KMS-11 (cell line): Measurements from ENCODE around the gene FADS2.

ENCODE experiments used
- H2AFZ ChIP-seq: fragments of 200-600 bp; sonication (generic); 2 replicates; pipeline ENCODE4 v1.6.1; 2016; ENCODE audit warnings: antibody characterized with exemption, mixed run types, low read depth
- H3K27ac ChIP-seq: fragments of 200-600 bp; sonication (generic); 2 replicates; pipeline ENCODE4 v1.6.1; 2016; ENCODE audit warnings: mild to moderate bottlenecking, mixed run types
- H3K27me3 ChIP-seq: fragments of 200-600 bp; sonication (generic); 2 replicates; pipeline ENCODE4 v1.6.1; 2017; ENCODE audit warnings: mild to moderate bottlenecking, low read depth, mixed run types, moderate library complexity; ENCODE audit not compliant: insufficient read depth
- H3K36me3 ChIP-seq: fragments of 200-600 bp; sonication (generic); 2 replicates; pipeline ENCODE4 v1.6.1; 2017; ENCODE audit warnings: mild to moderate bottlenecking, mixed run types; ENCODE audit not compliant: insufficient read depth
- H3K4me1 ChIP-seq: fragments of 200-600 bp; sonication (generic); 2 replicates; pipeline ENCODE4 v1.6.1; 2016; ENCODE audit warnings: mild to moderate bottlenecking, low read depth, mixed run types; ENCODE audit not compliant: poor library complexity, severe bottlenecking
- H3K4me2 ChIP-seq: fragments of 200-600 bp; sonication (generic); 2 replicates; pipeline ENCODE4 v1.7.0; 2016; ENCODE audit warnings: mild to moderate bottlenecking, mixed run types
- H3K4me3 ChIP-seq: fragments of 200-600 bp; sonication (generic); IDR thresholded peaks from 2 replicates; pipeline ENCODE4 v1.6.1; 2017; ENCODE audit warnings: low read depth, low read length, mixed read lengths; ENCODE audit not compliant: insufficient read depth
- H3K79me2 ChIP-seq: fragments of 200-600 bp; sonication (generic); 2 replicates; pipeline ENCODE4 v1.6.1; 2016; ENCODE audit warnings: low read depth, mixed run types; ENCODE audit not compliant: insufficient read depth
- H3K9ac ChIP-seq: fragments of 200-600 bp; sonication (generic); 2 replicates; pipeline ENCODE4 v1.6.1; 2016; ENCODE audit warnings: mild to moderate bottlenecking, mixed run types
- H4K20me1 ChIP-seq: fragments of 200-600 bp; sonication (generic); 2 replicates; pipeline ENCODE4 v1.6.1; 2016; ENCODE audit warnings: mild to moderate bottlenecking, mixed run types; ENCODE audit not compliant: insufficient read depth
- CTCF ChIP-seq: fragments of 200-600 bp; sonication (generic); conservative IDR thresholded peaks from 2 replicates; pipeline ENCODE4 v1.6.1; 2017; ENCODE audit warnings: low read depth, mild to moderate bottlenecking, antibody characterized with exemption, low read length, moderate library complexity, mixed read lengths

The FADS2 gene

GRCh38 chr11:61780581-61781162 is 47.4 kb upstream of the FADS2 start:
- TF ChIP-seq CTCF, result no peak
- Histone ChIP-seq H3K27me3 (no peaks in the 10 kb centered on the region), H3K4me3 (no peak overlapping the region), H3K27ac (no peak overlapping the region), H2AFZ (no peak overlapping the region), H3K4me2 (no peak overlapping the region), H4K20me1 (no peaks in the 10 kb centered on the region), H3K79me2 (no peaks in the 10 kb centered on the region), H3K36me3 (no peaks in the 10 kb centered on the region), H3K4me1 (peaks cover 7% of the 10 kb centered on the region), H3K9ac (no peak overlapping the region)

GRCh38 chr11:61781585-61781984 is 46.5 kb upstream of the FADS2 start:
- no peaks in the 10 kb centered on the region for H3K27me3 ChIP-seq
- no peaks in the 10 kb centered on the region for H3K79me2 ChIP-seq
- no peak overlapping the region for H2AFZ ChIP-seq
- peaks cover 6% of the 10 kb centered on the region for H3K4me1 ChIP-seq
- no peak for TF ChIP-seq CTCF
- no peak overlapping the region for H3K9ac ChIP-seq
- no peak overlapping the region for H3K4me2 ChIP-seq
- no peaks in the 10 kb centered on the region for H3K36me3 ChIP-seq
- H4K20me1 ChIP-seq, result no peaks in the 10 kb centered on the region
- no peak overlapping the region for H3K4me3 ChIP-seq
- no peak overlapping the region for H3K27ac ChIP-seq

GRCh38 chr11:61782299-61782698 is 45.8 kb upstream of the FADS2 start:
- Histone ChIP-seq H3K79me2 (no peaks in the 10 kb centered on the region), H3K9ac (no peak overlapping the region), H2AFZ (no peak overlapping the region), H3K4me2 (no peak overlapping the region), H3K27me3 (no peaks in the 10 kb centered on the region), H3K4me1 (no peaks in the 10 kb centered on the region), H3K4me3 (no peak overlapping the region), H3K27ac (no peak overlapping the region), H3K36me3 (no peaks in the 10 kb centered on the region), H4K20me1 (no peaks in the 10 kb centered on the region)
- no peak for TF ChIP-seq CTCF

GRCh38 chr11:61782841-61783240 is 45.3 kb upstream of the FADS2 start:
- no peaks in the 10 kb centered on the region for H3K36me3 ChIP-seq
- H3K27me3 ChIP-seq, result no peaks in the 10 kb centered on the region
- no peak overlapping the region for H3K27ac ChIP-seq
- TF ChIP-seq CTCF, result no peak
- no peak overlapping the region for H2AFZ ChIP-seq
- no peaks in the 10 kb centered on the region for H4K20me1 ChIP-seq
- no peak overlapping the region for H3K4me2 ChIP-seq
- H3K9ac ChIP-seq, result no peak overlapping the region
- H3K79me2 ChIP-seq, result no peaks in the 10 kb centered on the region
- no peak overlapping the region for H3K4me3 ChIP-seq
- no peaks in the 10 kb centered on the region for H3K4me1 ChIP-seq
